GM21723 (cell line): ENCODE data around the gene CXCL14.
"Not testable (repeated sequence)": the region's sequence is repeated elsewhere in the genome, so short reads cannot be mapped to it uniquely, and the experiment has no call there.

ENCODE experiments used
- ATAC-seq: cut with Tn5 transposase; IDR thresholded peaks from one replicate; pipeline ENCODE4 v1.9.1; 2021; ENCODE audit warnings: mild to moderate bottlenecking, moderate library complexity; ENCODE audit not compliant: unreplicated experiment

Gene CXCL14

GRCh38 chr5:135546912-135547311, 31.9 kb downstream of the CXCL14 start:
- ATAC-seq, result no peak

- ATAC-seq, result no peak
These were observed 32.7 kb downstream of the CXCL14 start for GRCh38 chr5:135546101-135546500.

- ATAC-seq, result no peak
These were observed 33.7 kb downstream of the CXCL14 start for GRCh38 chr5:135545099-135545498.

GRCh38 chr5:135543485-135544304, 35.1 kb downstream of the CXCL14 start:
- no peak for ATAC-seq

- ATAC-seq, result no peak
These were observed 35.7 kb downstream of the CXCL14 start for GRCh38 chr5:135543001-135543484.

- no peak for ATAC-seq
These were observed 36.8 kb downstream of the CXCL14 start for GRCh38 chr5:135541807-135542502.

GRCh38 chr5:135539430-135540005, 39.3 kb downstream of the CXCL14 start:
- no peak for ATAC-seq

- no peak for ATAC-seq
These were observed 40.5 kb downstream of the CXCL14 start for GRCh38 chr5:135538261-135538660.

- ATAC-seq, result no peak
These were observed 41.0 kb downstream of the CXCL14 start for GRCh38 chr5:135537745-135538144.

- ATAC-seq, result no peak
These were observed 41.5 kb downstream of the CXCL14 start for GRCh38 chr5:135537271-135537670.

- ATAC-seq, result no peak
These were observed 42.7 kb downstream of the CXCL14 start, which contains the start of gene NEUROG1 for GRCh38 chr5:135535820-135536801. TSS of gene NEUROG1 (minus strand) at chr5:135535964. CDS start at chr5:135535690, 274 bp downstream.

GRCh38 chr5:135535420-135535819, 43.4 kb downstream of the CXCL14 start:
- ATAC-seq, result no peak

- ATAC-seq, result no peak
These were observed 44.0 kb downstream of the CXCL14 start for GRCh38 chr5:135534609-135535419.

- no peak for ATAC-seq
These were observed 45.0 kb downstream of the CXCL14 start for GRCh38 chr5:135533794-135534193.

- ATAC-seq, result no peak
These were observed 45.5 kb downstream of the CXCL14 start for GRCh38 chr5:135533334-135533733.

- ATAC-seq, result not testable (repeated sequence)
These were observed 49.2 kb downstream of the CXCL14 start for GRCh38 chr5:135529576-135529975.

GRCh38 chr5:135526924-135527323, 51.9 kb downstream of the CXCL14 start:
- ATAC-seq, result no peak

- no peak for ATAC-seq
These were observed 56.8 kb downstream of the CXCL14 start for GRCh38 chr5:135521964-135522363.
